Ammon's horn (tissue), 1 donor: ENCODE data around the gene SASH1.
"Not testable (repeated sequence)": the region's sequence is repeated elsewhere in the genome, so short reads cannot be mapped to it uniquely, and the experiment has no call there.

Experiments used
- DNase-seq: peaks from one replicate; pipeline ENCODE4 v3.0.0-alpha.2; 2016; ENCODE audit warnings: low spot score

SASH1 gene

GRCh38 chr6:148365041-148365440 is 22.4 kb downstream of the SASH1 start:
- no peak for DNase-seq

GRCh38 chr6:148367411-148368024 is 24.9 kb downstream of the SASH1 start:
- DNase-seq = peak; percentile 34

- no peak for DNase-seq
These were observed 27.5 kb downstream of the SASH1 start for GRCh38 chr6:148370176-148370575.

- no peak for DNase-seq
These were observed 31.6 kb downstream of the SASH1 start for GRCh38 chr6:148374040-148374774.

GRCh38 chr6:148375401-148375800 is 32.8 kb downstream of the SASH1 start:
- no peak for DNase-seq

- DNase-seq = no peak
These were observed 36.8 kb downstream of the SASH1 start for GRCh38 chr6:148379481-148379880.

GRCh38 chr6:148379966-148380713 is 37.5 kb downstream of the SASH1 start:
- peak; percentile 33 for DNase-seq

GRCh38 chr6:148382051-148382450 is 39.4 kb downstream of the SASH1 start:
- not testable (repeated sequence) for DNase-seq

GRCh38 chr6:148382861-148383260 is 40.2 kb downstream of the SASH1 start:
- DNase-seq = no peak

GRCh38 chr6:148383658-148384368 is 41.2 kb downstream of the SASH1 start:
- no peak for DNase-seq

- no peak for DNase-seq
These were observed 42.7 kb downstream of the SASH1 start for GRCh38 chr6:148385379-148385778.

- no peak for DNase-seq
These were observed 45.9 kb downstream of the SASH1 start for GRCh38 chr6:148388521-148388920.

GRCh38 chr6:148389086-148389485 is 46.4 kb downstream of the SASH1 start:
- no peak for DNase-seq

GRCh38 chr6:148389917-148390316 is 47.3 kb downstream of the SASH1 start:
- no peak for DNase-seq

GRCh38 chr6:148392127-148392526 is 49.5 kb downstream of the SASH1 start:
- not testable (repeated sequence) for DNase-seq

- no peak for DNase-seq
These were observed 50.0 kb downstream of the SASH1 start for GRCh38 chr6:148392671-148393070.

- DNase-seq = peak; percentile 69
These were observed 53.0 kb downstream of the SASH1 start for GRCh38 chr6:148395583-148396101.

GRCh38 chr6:148396411-148396810 is 53.8 kb downstream of the SASH1 start:
- DNase-seq = no peak

- no peak for DNase-seq
These were observed 54.3 kb downstream of the SASH1 start for GRCh38 chr6:148396926-148397325.

GRCh38 chr6:148398244-148398643 is 55.6 kb downstream of the SASH1 start:
- no peak for DNase-seq

GRCh38 chr6:148398678-148399077 is 56.0 kb downstream of the SASH1 start:
- DNase-seq = peak; percentile 67

- no peak for DNase-seq
These were observed 58.9 kb downstream of the SASH1 start for GRCh38 chr6:148401571-148401970.
